Esophagus muscularis mucosa (tissue), 4 donors: ENCODE measurements around the gene TNP2. TPM values are rescaled to one million over a fixed set of nuclear protein-coding genes. Genes with fewer than 3 reads are reported as not detected.

Experiments used
- DNase-seq: peaks from one replicate; pipeline ENCODE4 v3.0.0-alpha.2; 2017; ENCODE audit errors: extremely low spot score
- H3K27ac ChIP-seq, 4 donors: fragments of 200-600 bp; sonication (generic); replicated peaks in 1 of 4; 1 replicate in 3 of 4; 2 replicates in 1 of 4; pipeline ENCODE4 v1.5.1; 2016 to 2019; ENCODE audit warnings: mild to moderate bottlenecking in 1 of 4
- H3K27me3 ChIP-seq, 4 donors: fragments of 200-600 bp; sonication (generic); one replicate each; pipeline versions ENCODE4 v1.5.1 to v1.6.0; 2016 to 2019
- H3K36me3 ChIP-seq, 4 donors: fragments of 200-600 bp; sonication (generic); one replicate each; pipeline ENCODE4 v1.5.1; 2016 to 2019
- H3K4me1 ChIP-seq, 4 donors: fragments of 200-600 bp; sonication (generic); one replicate each; pipeline ENCODE4 v1.5.1; 2016 to 2019
- H3K4me3 ChIP-seq, 4 donors: fragments of 200-600 bp; sonication (generic); 1 replicate in 2 of 4; 2 replicates in 2 of 4; pipeline ENCODE4 v1.5.1; 2016 to 2019; ENCODE audit warnings: mild to moderate bottlenecking in 4 of 4, moderate library complexity in 1 of 4
- H3K9me3 ChIP-seq, 4 donors: fragments of 200-600 bp; sonication (generic); 1 replicate in 3 of 4; 2 replicates in 1 of 4; pipeline ENCODE4 v1.5.1; 2016 to 2019
- EP300 ChIP-seq: sonication (generic); formaldehyde crosslinking; IDR thresholded peaks from one replicate; pipeline ENCODE4 v1.6.1; 2017; ENCODE audit warnings: antibody characterized with exemption
- POLR2A ChIP-seq: fragments of 450-650 bp; IDR thresholded peaks from one replicate; pipeline ENCODE4 v1.6.1; 2017; ENCODE audit warnings: antibody characterized with exemption, moderate library complexity, mild to moderate bottlenecking, low read depth
- POLR2AphosphoS5 ChIP-seq, 2 donors: sonication (generic); formaldehyde crosslinking; IDR thresholded peaks; one replicate each; pipeline ENCODE4 v1.6.1; 2017; ENCODE audit warnings: antibody characterized with exemption in 2 of 2
- WGBS: methylation state at CpG from one replicate; pipeline ENCODE4 v1.1.5; 2018; 5-methylcytosine and 5-hydroxymethylcytosine counted together
- intact Hi-C: fragments of 100-400 bp; cut with DNase I; formaldehyde crosslinking; loops from one replicate; pipeline ENCODE4 v1.15.1; 2023
- total RNA-seq, 4 donors: library from RNA; depleted of rRNA; stranded (reverse); fragments of >200 nt; gene quantifications; one replicate each; pipeline versions ENCODE4 v1.1.0 to v1.2.1, GENCODE V29; 2016
- TF ChIP-seq, protein P1 (sequence below), 3 experiments: fragments of 200-600 bp in 2 of 3; fragments of 450-650 bp in 1 of 3; sonication (generic) in 2 of 3; IDR thresholded peaks; one replicate each; pipeline ENCODE4 v1.5.1; 2017 to 2019; ENCODE audit warnings: antibody characterized with exemption in 3 of 3, mild to moderate bottlenecking in 2 of 3, moderate library complexity in 1 of 3

The TNP2 gene
- total RNA-seq, 4 donors from 2014 or later = not detected

DNA sequence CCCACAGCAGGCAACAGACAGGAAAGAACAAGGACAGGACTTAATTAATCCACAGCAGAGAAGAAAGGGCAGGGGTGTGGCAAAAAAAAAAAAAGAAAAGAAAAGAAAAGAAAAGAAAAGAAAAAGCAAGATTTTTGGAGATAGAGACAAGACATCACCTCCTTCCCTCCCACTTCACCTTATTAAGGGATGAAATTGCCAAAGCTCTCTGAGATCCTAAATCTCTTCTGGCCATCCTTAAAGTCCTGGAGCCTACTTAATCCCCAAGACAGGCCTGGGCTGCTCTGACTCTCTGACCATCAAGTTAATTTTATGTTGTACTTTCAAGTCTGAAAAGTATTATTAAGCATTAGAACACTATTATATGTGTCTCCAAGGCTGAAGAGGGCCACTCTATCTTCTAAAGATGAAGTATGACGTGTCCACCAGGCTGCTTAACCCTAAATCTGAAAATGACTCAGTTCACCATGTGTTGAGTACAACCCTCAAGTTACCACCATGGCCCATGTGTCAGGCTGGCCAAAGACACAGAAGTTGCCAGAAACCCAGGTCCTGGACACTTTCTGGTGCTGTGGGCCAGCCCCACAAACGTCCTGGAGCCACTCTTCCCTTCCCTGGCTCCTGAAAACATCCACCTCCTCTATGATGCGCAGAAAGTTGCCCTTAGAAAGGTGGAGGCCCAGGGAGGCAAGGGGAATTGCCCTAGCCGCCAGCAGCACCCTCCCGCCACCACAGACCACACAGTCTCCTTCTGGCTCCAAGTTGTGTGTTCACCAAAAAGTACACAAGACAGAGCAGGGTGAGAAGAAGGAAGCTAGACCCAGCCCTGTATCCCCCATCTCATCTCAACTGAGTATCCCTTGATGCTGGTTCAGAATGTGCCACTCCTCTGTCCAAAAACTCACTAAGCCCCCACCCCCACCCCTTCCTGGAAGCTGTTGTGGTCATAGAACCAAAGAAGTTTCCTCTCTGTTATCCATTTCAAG, 15.8 kb downstream of the TNP2 start:
- no peak for TF ChIP-seq EP300
- TF ChIP-seq POLR2A = no peak
- TF ChIP-seq, protein P1, sequence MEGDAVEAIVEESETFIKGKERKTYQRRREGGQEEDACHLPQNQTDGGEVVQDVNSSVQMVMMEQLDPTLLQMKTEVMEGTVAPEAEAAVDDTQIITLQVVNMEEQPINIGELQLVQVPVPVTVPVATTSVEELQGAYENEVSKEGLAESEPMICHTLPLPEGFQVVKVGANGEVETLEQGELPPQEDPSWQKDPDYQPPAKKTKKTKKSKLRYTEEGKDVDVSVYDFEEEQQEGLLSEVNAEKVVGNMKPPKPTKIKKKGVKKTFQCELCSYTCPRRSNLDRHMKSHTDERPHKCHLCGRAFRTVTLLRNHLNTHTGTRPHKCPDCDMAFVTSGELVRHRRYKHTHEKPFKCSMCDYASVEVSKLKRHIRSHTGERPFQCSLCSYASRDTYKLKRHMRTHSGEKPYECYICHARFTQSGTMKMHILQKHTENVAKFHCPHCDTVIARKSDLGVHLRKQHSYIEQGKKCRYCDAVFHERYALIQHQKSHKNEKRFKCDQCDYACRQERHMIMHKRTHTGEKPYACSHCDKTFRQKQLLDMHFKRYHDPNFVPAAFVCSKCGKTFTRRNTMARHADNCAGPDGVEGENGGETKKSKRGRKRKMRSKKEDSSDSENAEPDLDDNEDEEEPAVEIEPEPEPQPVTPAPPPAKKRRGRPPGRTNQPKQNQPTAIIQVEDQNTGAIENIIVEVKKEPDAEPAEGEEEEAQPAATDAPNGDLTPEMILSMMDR (IDR thresholded peaks at IDR 0.05) = no peak
- TF ChIP-seq POLR2AphosphoS5 (IDR thresholded peaks at IDR 0.05) = no peak
- H3K9me3 ChIP-seq = no peaks in the 10 kb centered on the region
- H3K36me3 ChIP-seq = no peaks in the 10 kb centered on the region
- 75% methylated on average over 5 of the region's 5 CpGs for WGBS
- peaks cover 25 to 42% (median 38%) of the 10 kb centered on the region in 4 donors for H3K4me1 ChIP-seq
- H3K4me3 ChIP-seq = peak overlapping the region; percentile 71 to 98 (median 80)
- peaks cover 0 to 4% (median 0%) of the 10 kb centered on the region in 4 donors for H3K27me3 ChIP-seq
- H3K27ac ChIP-seq = peak overlapping the region; percentile 7 to 95 (median 40)
- no peak for DNase-seq
- intact Hi-C loops = loop anchor here (10.0 kb wide), 1 partner anchor 179 kb away; no protein-coding TSS in a partner anchor

DNA sequence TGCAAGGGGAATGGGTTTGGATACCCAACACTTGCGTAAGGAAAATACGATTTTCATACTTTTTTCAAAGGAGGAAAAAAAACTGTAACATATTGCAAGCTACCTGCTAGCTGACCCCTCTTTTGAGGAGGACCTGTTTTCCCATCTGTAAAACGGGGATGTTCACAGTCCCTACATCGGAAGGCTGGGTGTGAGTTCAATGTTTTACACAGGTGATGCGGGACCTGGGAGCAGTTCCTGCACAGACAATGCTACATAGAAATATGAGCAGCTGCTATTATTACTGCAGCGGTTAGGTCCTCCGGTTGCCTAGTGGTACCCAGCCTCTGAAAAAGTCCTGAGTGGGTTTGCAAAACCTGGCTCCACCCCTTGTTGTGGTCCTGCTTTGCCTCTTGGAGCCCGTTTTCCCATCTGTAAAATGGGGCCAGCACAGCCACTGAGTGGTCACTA, 16.6 kb downstream of the TNP2 start:
- TF ChIP-seq POLR2A (no peak), EP300 (no peak), POLR2AphosphoS5 (IDR thresholded peaks at IDR 0.05) (no peak)
- TF ChIP-seq, protein P1 (IDR thresholded peaks at IDR 0.05) = no peak
- Histone ChIP-seq H3K4me3 (peak overlapping the region in 2 of 4 donors; percentile 9 to 74), H3K27ac (no peak overlapping the region), H3K9me3 (no peaks in the 10 kb centered on the region), H3K4me1 (peaks cover 24 to 39% (median 35%) of the 10 kb centered on the region in 4 donors), H3K27me3 (peaks cover 0 to 4% (median 0%) of the 10 kb centered on the region in 4 donors), H3K36me3 (no peaks in the 10 kb centered on the region)
- intact Hi-C loops = loop anchor here (10.0 kb wide), 1 partner anchor 178 kb away; no protein-coding TSS in a partner anchor
- WGBS = 95% methylated on average over 8 of the region's 8 CpGs
- no peak for DNase-seq

DNA sequence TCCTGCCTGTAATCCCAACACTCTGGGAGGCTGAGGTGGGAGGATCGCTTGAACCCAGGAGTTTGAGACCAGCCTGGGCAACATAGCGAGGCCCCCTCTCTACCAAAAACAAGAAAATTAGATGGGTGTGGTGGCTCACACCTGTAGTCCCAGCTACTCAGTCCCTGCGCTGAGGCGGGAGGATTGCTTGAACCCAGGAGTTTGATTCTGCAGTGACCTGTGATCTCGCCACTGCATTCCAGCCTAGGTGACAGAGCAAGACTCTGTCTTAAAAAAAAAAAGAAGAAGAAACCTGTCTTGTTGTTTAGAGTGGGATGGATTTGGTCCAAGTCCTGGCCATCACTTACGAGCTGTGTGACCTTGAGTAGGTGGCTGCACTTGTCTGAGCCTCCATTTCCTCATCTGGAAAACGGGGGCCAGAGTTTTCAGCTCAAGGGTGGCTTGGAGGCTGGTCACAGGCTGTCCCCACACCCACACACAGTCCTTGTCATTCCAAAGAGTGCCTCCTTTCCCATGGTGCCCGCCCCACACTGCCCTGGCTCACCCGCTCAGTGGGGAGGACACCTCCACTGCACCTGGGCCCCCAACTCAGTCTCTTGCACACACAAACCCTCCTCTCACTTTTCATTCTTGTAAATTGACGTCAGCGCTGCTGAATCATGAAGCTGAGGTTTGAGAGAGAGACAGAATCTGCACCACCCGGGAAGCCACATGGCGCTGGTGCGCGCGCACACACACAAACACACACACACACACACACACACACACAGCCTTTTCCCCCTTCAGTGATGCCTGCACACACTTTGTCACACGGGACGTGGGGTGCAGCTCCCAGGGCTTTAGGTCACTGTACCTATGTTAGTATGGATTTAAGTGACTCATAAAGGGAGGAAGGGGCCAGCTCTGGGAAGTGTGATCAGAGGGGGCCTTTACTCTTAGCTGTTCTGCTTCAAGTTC, 17.3 kb downstream of the TNP2 start:
- intact Hi-C loops = loop anchor here (10.0 kb wide), 1 partner anchor 177 kb away; no protein-coding TSS in a partner anchor

DNA sequence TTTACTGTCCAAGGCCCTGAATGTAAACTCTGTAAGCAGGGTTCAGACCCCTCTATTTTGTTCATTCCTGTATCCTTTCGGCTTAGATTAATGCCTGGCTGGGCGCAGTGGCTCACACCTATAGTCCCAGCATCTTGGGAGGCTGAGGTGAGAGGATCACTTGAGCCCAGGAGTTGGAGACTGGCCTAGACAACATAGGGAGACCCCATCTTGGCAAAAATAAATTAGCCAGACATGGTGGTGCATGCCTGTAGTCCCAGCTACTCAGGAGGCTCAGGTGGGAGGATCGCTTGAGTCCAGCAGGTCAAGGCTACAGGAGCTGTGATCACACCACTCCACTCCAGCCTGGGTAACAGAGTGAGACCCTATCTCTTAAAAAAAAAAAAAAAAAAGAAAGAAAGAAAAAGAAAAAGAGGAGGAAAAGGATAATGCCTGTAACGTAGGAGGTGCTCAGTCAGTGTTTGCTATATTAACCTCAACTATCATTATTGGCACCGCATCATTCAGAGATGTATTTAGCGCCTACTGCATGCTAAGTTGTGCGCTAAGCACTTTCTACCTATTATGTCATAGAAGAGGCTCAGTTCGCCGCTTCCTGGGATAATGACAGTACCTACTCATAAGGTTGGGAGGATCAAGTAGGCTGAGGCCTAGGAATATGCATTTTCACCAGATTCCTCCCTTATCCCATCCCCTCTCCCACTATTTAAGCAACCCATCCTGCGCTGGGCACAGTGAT, 18.2 kb downstream of the TNP2 start:
- peaks cover 15 to 28% (median 25%) of the 10 kb centered on the region in 4 donors for H3K4me1 ChIP-seq
- intact Hi-C loops = loop anchor here (10.0 kb wide), 1 partner anchor 176 kb away; no protein-coding TSS in a partner anchor
- DNase-seq = no peak
- no peaks in the 10 kb centered on the region for H3K9me3 ChIP-seq
- H3K4me3 ChIP-seq = no peak overlapping the region
- H3K27me3 ChIP-seq = peaks cover 0 to 4% (median 0%) of the 10 kb centered on the region in 4 donors
- TF ChIP-seq EP300 (no peak), POLR2AphosphoS5 (IDR thresholded peaks at IDR 0.05) (no peak), POLR2A (no peak)
- TF ChIP-seq, protein P1 (IDR thresholded peaks at IDR 0.05) = no peak
- H3K27ac ChIP-seq = no peak overlapping the region
- H3K36me3 ChIP-seq = no peaks in the 10 kb centered on the region
- 92% methylated on average over 10 of the region's 10 CpGs for WGBS

More for the DNA sequence above, 17.3 kb downstream of the TNP2 start:
- Histone ChIP-seq H3K27ac (no peak overlapping the region), H3K9me3 (no peaks in the 10 kb centered on the region), H3K36me3 (no peaks in the 10 kb centered on the region), H3K27me3 (peaks cover 0 to 4% (median 0%) of the 10 kb centered on the region in 4 donors), H3K4me1 (peaks cover 17 to 32% (median 28%) of the 10 kb centered on the region in 4 donors), H3K4me3 (no peak overlapping the region)
- no peak for TF ChIP-seq POLR2AphosphoS5 (IDR thresholded peaks at IDR 0.05)
- 79% methylated on average over 18 of the region's 18 CpGs for WGBS
- no peak for DNase-seq
